ENCODE results near the gene IZUMO4.

IZUMO4 gene

GRCh38 chr19:2113439-2114211, 16.9 kb downstream of the IZUMO4 start:
- TF ChIP-seq POLR2AphosphoS5 (IDR thresholded peaks at IDR 0.05; ENCODE audit: low read depth, low read length) (no peak), FOXP2 (optimal IDR thresholded peaks at IDR 0.05; ENCODE audit: borderline replicate concordance, extremely low read depth, extremely low read length, insufficient read depth) (no peak), TAF1 (IDR thresholded peaks at IDR 0.05; ENCODE audit: borderline replicate concordance, insufficient read depth, low read length) (no peak), SIN3A (IDR thresholded peaks at IDR 0.05; ENCODE audit: borderline replicate concordance, insufficient read depth, low read length) (no peak)
- TF ChIP-seq, protein P1, sequence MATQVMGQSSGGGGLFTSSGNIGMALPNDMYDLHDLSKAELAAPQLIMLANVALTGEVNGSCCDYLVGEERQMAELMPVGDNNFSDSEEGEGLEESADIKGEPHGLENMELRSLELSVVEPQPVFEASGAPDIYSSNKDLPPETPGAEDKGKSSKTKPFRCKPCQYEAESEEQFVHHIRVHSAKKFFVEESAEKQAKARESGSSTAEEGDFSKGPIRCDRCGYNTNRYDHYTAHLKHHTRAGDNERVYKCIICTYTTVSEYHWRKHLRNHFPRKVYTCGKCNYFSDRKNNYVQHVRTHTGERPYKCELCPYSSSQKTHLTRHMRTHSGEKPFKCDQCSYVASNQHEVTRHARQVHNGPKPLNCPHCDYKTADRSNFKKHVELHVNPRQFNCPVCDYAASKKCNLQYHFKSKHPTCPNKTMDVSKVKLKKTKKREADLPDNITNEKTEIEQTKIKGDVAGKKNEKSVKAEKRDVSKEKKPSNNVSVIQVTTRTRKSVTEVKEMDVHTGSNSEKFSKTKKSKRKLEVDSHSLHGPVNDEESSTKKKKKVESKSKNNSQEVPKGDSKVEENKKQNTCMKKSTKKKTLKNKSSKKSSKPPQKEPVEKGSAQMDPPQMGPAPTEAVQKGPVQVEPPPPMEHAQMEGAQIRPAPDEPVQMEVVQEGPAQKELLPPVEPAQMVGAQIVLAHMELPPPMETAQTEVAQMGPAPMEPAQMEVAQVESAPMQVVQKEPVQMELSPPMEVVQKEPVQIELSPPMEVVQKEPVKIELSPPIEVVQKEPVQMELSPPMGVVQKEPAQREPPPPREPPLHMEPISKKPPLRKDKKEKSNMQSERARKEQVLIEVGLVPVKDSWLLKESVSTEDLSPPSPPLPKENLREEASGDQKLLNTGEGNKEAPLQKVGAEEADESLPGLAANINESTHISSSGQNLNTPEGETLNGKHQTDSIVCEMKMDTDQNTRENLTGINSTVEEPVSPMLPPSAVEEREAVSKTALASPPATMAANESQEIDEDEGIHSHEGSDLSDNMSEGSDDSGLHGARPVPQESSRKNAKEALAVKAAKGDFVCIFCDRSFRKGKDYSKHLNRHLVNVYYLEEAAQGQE (IDR thresholded peaks at IDR 0.05; ENCODE audit: insufficient read depth in 1 of 2, low read depth in 2 of 2, low read length in 2 of 2): no peak

GRCh38 chr19:2114218-2114617, 17.5 kb downstream of the IZUMO4 start:
- no peak for TF ChIP-seq POLR2AphosphoS5 (IDR thresholded peaks at IDR 0.05; ENCODE audit: low read depth, low read length)
- TF ChIP-seq, protein P1 (IDR thresholded peaks at IDR 0.05; ENCODE audit: insufficient read depth in 1 of 2, low read depth in 2 of 2, low read length in 2 of 2): no peak
- no peak for TF ChIP-seq SIN3A (IDR thresholded peaks at IDR 0.05; ENCODE audit: borderline replicate concordance, insufficient read depth, low read length)
- TF ChIP-seq FOXP2 (optimal IDR thresholded peaks at IDR 0.05; ENCODE audit: borderline replicate concordance, extremely low read depth, extremely low read length, insufficient read depth): no peak
- TF ChIP-seq TAF1 (IDR thresholded peaks at IDR 0.05; ENCODE audit: borderline replicate concordance, insufficient read depth, low read length): no peak

GRCh38 chr19:2114821-2115220, 18.1 kb downstream of the IZUMO4 start:
- TF ChIP-seq SIN3A (IDR thresholded peaks at IDR 0.05; ENCODE audit: borderline replicate concordance, insufficient read depth, low read length) (no peak), TAF1 (IDR thresholded peaks at IDR 0.05; ENCODE audit: borderline replicate concordance, insufficient read depth, low read length) (no peak), POLR2AphosphoS5 (IDR thresholded peaks at IDR 0.05; ENCODE audit: low read depth, low read length) (no peak), FOXP2 (optimal IDR thresholded peaks at IDR 0.05; ENCODE audit: borderline replicate concordance, extremely low read depth, extremely low read length, insufficient read depth) (no peak)
- TF ChIP-seq, protein P1 (IDR thresholded peaks at IDR 0.05; ENCODE audit: insufficient read depth in 1 of 2, low read depth in 2 of 2, low read length in 2 of 2): no peak

DNA sequence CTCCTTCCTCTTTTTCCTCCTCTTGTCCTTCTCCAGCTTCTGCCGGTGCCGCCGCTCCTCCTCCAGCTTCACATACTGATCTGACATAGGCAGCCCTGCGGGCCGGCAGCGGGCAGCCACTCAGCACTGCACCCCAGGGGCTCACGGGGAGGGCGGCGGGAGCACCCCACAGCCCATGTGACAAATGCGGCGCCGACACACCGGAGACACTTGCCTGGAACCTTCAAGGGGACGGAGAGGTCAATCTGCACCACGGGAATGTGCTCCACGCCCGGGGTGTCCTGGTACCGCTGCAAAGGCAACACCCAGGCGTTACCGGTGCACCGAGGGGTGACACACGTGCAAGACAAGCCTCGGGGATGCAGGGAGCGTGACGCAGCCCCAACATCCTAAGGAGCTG, 18.6 kb downstream of the IZUMO4 start:
- TF ChIP-seq FOXP2 (optimal IDR thresholded peaks at IDR 0.05; ENCODE audit: borderline replicate concordance, extremely low read depth, extremely low read length, insufficient read depth) (no peak), SIN3A (IDR thresholded peaks at IDR 0.05; ENCODE audit: borderline replicate concordance, insufficient read depth, low read length) (no peak), TAF1 (IDR thresholded peaks at IDR 0.05; ENCODE audit: borderline replicate concordance, insufficient read depth, low read length) (no peak), POLR2AphosphoS5 (IDR thresholded peaks at IDR 0.05; ENCODE audit: low read depth, low read length) (no peak)
- TF ChIP-seq, protein P1 (IDR thresholded peaks at IDR 0.05; ENCODE audit: insufficient read depth in 1 of 2, low read depth in 2 of 2, low read length in 2 of 2): no peak
